GM12874 (cell line): ENCODE measurements around the gene KBTBD12.

Source experiments
- CTCF ChIP-seq: IDR thresholded peaks from 2 replicates; pipeline ENCODE4 v1.5.1; 2011; ENCODE audit warnings: low read depth, mild to moderate bottlenecking, control low read depth, low read length, moderate library complexity; ENCODE audit not compliant: insufficient read depth

Gene KBTBD12

DNA sequence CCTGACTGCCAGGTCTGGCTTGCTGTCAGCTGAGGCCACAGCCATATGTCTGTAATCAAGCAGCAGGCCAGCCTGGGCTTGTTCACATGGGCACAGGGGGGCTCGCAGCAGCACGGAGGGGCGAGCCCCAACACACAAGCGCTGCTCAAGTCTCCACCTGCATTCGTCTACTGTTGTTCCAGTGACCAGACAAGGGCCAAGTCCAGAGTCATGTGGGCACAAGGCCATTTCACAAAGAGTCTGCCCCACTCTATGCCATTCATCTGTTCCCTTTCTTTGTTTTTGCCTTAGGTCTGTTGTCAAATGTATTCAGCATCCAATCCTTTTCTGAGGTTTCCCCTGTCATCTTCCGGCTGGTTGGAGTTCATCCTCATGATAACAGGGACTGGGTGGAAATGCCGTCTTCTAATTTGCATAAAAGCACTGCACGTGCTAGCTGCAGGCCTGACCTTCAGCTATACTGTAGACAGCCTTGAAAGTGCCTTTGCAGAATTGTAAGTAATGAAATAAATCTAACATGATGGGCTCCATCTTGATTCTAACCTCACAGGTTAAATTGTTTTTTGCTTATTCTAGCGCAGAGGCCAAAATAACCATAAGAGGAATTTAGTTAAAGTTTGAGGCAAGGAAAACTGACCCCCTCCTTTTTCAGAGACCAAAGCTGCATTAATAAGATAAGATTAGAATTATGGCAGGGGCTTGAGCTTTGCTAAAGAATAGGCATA, 28.6 kb upstream of the KBTBD12 start:
- no peak for TF ChIP-seq CTCF

DNA sequence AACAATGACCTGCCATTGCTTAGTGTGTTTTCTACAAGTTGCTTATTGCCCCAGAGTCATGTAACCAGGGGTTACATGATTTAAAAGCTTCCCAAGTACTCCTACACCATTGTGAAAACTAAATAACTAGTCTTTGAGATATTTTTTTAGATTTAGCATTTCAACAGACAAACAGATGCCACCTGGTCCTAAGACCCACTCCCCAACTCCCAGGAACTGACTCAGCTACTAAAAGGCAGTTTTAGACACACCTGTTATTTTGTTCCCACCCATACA, 28.1 kb upstream of the KBTBD12 start:
- TF ChIP-seq CTCF: no peak

- TF ChIP-seq CTCF: no peak
Observed at GRCh38 chr3:127887321-127887720, 27.7 kb upstream of the KBTBD12 start.

DNA sequence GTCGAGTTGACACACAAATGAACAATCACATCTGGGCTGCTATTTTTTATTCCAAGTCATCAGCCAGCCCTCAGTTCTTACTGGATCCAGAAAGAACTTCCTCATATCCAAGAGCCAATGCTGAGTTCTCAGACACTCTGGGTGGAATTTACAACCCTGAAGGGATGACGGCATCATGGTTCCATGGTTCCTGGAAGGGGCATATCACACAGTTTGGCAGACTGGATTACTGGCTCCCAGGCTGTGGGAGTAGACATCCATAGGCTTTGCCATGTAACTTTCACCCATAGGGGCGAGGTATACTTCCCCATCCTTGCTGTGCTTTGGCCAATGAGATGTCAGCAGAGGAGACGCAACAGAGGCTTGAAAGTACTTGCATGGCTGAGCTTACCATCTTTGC, 26.9 kb upstream of the KBTBD12 start:
- no peak for TF ChIP-seq CTCF

GRCh38 chr3:127888564-127889107, 26.4 kb upstream of the KBTBD12 start:
- no peak for TF ChIP-seq CTCF

- TF ChIP-seq CTCF: no peak
Observed at GRCh38 chr3:127889461-127889863, 25.6 kb upstream of the KBTBD12 start.

DNA sequence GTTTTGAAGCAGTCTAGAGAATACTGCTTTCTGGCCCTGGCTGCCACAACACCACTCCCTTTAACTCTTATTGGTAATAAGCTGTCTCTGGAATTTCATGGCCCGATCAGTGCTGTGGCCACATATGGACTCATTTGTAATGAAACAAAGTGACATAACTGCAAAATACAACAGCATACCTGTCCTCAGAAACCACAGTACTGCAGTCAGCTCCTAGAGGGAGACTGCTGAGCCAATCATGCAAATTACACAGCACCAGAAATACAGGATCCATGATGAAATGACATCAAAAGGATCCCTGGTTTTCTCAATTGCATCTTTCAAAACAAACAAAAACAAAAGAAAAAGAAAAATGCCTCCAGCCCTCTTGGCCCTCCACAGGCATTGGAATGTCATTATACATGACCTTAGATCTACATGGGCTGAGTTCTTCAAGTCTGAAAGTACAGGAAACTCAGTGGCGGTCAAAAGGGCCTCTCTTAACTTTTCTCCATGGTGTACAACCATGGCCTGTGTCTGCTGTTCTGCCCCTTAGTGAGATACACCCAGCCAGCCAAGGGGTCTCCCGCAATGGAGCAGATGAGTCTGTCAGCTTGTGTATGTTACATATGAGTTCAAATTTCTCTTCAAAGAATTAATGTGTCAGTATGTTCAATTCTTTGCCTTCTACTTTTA, 24.9 kb upstream of the KBTBD12 start:
- TF ChIP-seq CTCF: no peak
